GM19467 (cell line): ENCODE data around the gene IFRD1.

Experiments
- ATAC-seq: cut with Tn5 transposase; IDR thresholded peaks from one replicate; pipeline ENCODE4 v1.9.1; 2021; ENCODE audit warnings: mild to moderate bottlenecking, moderate library complexity; ENCODE audit not compliant: unreplicated experiment

The IFRD1 gene

DNA sequence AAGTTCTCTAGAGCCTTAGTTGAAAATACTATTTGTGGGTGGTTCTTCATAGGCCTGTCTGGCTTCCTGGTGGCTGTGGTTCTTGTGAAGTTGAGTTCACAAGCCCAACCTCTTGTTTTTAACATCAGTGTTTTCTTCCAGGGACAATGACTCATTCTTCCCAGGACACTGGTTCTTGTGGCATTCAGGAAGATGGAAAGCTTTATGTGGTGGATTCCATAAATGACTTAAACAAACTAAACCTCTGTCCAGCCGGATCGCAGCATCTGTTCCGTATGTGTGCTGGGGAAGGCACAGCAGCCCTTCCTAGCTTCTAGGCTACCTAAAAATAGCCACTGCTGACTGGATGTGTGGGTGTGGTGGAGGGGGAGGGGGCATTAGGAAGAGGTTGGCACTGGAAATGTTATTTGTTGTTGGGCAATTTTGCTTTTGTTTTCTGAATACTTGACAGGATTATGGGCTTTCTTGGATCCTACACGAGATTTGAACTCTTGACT is 34.5 kb downstream of the IFRD1 start:
- ATAC-seq = no peak

DNA sequence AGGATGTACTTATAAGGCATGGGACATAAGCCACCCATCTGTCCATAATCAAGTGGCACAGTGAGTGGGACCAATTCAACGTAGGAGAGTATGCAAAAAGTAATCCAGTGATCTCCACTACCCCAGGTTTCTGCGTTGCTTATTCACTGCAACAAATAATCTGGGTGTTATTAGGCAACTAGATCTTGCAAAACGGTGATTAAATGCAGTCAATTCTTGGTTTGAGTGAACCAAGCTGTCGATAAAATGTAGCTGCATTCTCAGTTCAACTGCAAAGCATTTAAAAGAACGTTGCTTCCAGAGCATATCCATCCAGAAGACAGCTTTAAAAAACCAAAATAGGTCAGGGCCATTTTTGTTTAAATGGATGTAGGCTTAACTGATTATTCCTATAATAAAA is 35.5 kb downstream of the IFRD1 start:
- ATAC-seq = no peak

DNA sequence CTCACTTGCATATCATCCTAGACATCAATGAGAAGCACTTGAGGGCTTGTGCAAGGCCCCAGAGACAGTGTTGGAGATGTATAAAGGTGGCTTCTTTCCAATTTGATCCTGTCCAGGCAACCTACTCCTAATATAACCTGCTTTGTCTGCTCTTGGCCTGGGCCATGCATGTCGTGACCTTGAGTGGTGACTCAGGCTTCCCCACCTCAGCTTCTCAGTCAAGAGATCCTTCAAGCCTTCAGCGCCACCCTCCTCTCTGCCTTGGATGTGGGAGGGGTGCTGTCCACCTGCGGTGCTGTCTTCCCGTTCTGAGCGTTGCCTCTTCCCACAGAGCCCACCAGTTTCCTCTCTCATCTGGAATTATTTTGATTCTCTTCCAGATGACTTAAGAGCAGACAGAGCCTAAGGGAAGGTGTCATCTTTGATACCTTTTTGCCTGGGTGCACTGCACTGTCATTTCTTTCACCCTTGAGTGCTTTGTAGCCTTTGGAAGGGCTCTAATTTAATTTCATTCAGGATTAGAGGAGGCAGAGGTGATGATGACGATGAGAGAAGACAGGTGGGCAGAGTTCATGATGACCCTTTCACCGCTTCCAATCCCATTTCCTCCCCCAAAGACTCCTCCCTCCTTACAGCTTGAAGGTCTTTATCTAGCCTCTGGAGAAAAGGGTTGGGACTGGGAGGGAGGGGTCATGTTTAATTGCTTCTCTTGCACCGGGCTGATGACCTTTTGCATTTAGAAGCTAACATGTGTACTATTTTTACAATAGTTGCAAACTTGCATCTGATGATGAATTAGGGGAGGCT is 37.4 kb downstream of the IFRD1 start:
- no peak for ATAC-seq

DNA sequence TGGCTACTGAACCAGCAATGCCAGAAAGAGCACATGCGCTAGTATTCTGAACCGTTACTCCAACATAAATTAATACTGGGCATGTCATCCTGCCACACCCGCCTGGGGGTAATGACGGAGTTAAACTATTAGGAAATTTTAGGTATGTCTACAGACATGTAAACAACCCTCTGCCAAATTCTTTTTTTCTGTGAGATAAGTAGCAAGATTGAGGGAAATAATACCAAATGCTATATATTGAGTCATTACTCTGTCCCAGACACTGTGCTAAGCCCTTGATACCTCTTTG is 37.9 kb downstream of the IFRD1 start:
- no peak for ATAC-seq

DNA sequence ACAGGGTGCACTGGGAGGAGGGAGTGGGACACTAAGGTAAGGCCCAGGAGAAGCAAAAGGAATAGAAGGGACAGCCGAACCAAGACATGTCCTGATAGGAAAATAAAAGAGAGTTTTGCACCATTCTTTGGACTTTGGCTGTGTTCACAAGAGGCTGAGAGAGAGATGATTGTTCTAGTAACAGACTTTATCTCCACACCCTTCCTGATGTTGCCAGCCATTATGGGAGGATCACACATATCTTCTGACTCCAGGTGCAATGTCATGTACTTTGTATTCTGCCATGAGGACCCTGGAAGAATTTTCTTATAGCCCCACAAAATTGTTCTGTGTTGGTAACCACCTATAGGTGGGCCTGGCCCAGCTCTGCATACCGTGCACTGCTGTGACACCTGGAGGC is 41.9 kb downstream of the IFRD1 start:
- no peak for ATAC-seq

DNA sequence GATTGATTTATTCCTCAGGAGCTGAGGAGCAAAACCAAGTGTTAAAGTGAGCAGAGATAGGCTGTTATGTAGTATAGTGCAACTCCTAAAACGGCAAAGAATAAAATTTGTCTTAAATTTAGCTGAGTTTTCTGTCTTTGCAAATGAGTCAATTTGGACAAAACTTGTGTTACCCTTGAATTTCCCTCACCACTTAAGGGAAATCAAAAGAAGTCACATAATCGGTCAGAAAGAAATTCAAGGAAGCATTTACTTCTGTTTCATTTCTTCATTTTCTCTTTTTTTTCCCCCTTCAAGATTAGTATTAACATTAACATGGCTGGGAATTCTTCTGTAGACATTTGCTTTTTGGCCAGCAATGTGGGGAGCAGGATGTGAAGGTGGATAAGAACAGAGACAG is 44.4 kb downstream of the IFRD1 start:
- ATAC-seq = no peak

DNA sequence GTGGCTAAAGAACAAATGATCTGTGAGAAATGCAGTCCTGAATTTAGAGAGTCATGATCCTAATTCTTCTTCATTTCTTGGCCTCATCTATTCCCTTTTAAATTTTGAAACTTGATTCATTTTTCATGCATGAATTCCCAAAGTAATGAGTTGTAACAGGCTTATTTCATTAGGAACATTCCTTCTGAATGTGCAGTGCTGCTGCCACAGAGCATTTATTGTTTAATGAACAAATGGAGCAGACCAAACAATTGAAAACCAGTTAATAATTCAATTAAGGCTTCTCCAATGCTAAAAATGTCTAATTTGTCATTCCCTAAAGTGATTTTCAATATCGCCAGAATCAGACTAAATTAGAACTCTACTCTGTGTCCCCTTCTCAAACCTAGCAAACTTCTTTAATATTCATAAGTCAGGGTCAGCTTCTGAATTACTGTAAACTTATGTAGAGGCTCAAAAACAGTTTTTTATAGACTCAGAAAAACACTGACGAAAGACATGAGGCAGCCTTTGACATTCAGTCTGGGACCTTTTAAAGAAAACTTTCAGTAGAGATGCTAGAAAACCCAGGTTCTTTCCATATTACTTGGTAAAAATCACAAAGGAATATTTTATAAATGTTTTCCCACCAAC is 45.0 kb downstream of the IFRD1 start:
- ATAC-seq = no peak

DNA sequence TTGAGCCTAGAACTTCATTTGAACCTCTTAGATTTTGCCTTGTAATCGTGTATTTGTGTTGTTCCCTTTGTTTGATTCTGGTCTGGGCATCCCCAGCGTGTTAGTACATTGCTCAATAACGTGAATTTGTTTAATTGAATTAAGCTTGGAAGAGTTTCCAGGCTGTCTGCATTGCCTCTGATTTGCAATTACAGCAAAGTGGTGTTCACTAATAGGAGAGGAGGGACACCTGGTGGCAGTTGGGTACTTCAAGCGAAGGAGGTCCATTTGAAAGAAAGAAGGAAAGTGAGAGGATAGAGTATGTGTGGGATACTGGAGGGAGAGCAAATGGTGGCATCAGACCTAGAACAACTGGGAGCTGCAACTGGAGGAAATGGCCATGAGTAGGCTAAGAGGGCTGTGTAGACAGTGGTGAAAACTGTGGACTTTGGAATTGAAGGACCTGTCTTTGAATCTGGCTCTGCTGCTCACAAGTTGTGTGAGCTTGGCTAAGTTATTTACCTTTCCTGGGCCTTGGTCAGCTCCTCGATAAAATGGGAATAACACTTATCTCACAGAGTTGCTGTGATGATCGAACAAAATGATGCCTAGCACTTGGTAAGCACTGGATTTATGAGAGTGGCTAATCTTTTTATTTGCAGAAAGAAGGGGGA is 45.7 kb downstream of the IFRD1 start:
- peak; percentile 48 for ATAC-seq

DNA sequence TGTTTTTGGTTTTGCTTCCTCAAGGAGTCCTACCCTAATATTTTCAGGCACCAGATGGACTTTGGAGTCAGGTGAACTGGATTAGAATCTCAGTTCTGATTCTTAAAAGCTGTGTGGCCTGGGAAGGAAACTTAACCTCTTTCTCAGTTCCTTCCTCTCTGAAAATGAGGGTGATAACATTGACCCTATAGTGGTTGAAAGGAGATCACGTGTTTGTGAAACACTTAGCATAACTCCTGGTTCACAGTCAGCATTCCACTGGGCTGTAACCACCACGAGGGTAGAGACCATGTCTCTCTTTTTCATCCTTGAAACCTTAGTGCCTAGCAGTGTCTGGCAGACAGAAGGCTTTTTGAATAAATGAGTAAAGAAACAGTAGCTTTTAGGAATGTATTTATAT is 47.2 kb downstream of the IFRD1 start:
- ATAC-seq = peak; percentile 81

DNA sequence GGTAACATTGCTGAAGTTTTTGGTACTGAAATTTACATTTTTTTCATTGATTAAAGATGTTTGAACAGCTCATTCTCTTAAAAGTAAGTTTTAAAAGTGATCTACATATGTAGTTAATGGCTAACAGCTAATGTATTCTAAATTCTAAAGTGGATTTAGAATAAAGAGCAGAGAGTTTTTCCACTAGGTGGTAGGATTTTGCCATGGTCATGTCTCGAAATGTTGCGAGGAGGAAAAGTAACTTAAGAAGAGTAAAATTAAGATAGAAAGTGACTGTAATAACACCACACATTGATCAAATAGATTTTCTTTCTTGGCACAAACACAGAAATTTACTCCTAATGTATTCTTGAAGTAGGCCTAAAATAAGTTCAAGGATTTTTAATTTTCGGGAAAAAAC is 50.4 kb downstream of the IFRD1 start:
- no peak for ATAC-seq

DNA sequence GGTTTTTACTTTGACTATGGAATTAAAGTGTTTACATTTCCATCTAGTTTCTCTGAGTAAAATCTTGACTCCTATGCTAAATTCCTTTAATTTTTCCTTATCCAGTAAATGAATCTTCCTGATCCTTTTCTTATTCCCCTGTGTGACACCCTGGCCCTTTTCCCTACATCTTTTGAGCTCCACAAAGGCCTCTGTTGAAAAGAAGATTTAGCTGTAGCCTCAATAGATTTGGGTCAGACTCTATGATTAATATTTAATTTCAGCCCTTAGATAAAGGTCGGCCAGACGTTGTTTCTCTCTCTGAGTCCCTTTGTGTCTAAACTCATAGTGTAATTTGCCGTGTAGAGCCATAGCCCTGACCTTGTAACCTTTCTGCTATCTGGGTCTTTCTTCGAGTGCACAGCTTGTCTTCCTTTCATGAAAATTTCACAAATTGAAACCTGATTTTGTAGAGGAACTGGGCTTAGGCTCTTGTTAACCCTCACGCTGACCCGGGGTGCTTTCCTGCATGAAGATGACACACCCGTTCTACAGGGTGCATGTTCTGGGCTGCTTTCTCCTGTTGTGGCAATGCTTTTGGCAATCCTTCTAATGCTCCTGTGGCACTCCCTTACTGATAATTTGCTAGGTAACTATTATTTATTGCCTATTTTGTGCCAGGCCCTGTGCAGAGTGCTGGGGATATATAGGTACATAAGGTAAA is 51.7 kb downstream of the IFRD1 start:
- no peak for ATAC-seq

DNA sequence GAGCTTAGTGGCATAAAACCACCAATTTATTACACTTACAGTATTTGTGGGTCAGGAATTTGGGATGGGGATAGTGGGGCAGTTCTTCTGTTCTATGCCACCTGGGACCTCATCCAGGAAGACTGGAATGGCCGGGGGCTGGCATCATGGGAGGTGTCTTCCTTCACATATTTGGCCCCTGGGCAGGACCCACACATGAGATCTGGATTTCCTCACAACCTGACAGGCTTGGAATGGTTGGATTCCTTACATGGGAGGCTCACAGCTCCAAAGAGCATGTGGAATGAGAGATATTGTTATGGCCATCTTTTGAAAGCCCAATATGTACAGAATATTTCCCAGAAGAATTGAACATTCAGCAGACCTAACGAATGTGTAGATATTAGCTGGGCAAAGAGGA is 52.4 kb downstream of the IFRD1 start:
- no peak for ATAC-seq

DNA sequence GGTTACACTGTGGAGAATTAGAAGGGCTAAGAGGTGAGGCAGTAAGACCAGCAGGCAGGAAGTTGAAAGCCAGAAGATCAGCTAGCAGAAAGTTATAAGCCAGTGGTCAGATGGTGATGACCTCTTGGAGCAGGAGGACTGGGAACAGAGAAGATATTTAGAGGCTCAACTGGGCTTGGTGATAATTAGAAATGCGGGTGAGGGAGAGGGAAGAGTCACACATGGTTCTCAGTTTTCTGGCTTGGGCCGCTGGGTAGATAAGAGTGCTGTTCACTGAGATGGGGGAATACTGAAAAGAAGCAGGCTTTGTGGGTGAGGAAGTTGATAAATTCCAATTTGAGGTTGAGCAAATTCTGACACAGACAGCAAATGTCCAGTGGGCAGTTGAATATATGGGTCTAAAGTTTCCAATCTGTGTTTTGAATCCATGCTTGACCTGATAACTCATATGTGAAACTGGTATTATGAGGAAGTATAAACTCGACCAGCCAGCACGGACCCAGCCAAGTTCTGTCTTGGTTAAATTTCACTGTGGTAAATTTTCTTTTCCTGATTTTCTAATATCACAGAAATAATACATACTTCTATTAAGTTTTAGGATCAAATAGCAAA is 53.2 kb downstream of the IFRD1 start:
- ATAC-seq = no peak

DNA sequence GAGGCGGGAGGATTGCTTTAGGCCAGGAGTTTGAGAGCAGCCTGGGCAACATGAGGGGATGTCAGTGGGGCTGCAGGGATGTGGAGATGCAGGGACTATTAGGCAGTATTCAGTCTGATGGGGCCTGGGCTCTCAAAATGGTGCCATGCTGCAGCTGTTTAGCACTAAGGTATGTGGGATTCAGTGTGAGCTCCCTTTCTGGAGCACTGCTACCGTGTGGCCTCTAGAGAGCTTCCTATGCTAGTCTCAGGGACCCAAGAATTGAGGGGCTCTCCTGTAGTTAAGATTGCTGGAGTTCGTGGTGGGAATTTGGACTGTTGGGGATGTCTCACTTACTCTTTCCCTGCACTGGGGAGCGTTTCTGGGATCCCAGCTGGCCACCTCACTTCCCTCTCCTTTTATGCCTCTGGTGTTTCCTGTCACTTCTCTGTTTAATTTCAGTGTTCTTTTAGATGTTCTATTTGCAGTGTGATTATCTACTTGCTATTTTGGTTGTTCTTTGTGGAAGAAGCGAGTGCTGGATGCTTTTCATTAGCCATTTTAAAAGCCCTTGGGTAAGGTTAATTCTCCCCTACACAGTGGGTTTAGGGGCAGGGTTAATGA is 53.9 kb downstream of the IFRD1 start:
- no peak for ATAC-seq

DNA sequence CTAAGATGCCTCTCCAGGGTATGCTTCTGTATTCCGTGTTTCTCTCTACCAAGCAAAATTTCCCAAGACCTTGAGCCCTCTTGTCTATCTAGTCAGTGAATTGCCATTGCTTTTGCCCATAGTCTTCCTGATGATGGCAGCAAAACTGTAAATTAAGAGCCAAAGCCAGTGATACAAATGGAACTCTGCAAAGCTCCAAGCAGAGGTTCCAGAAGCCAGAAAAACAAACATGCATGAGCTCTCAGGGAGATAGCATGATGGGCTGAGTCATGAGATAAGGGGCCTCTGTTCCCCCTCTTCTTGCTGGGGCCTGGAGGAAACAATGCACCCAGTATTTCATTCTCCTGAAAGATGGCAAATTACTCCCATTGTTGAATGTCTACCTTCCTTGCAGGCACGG is 55.2 kb downstream of the IFRD1 start:
- ATAC-seq = no peak

DNA sequence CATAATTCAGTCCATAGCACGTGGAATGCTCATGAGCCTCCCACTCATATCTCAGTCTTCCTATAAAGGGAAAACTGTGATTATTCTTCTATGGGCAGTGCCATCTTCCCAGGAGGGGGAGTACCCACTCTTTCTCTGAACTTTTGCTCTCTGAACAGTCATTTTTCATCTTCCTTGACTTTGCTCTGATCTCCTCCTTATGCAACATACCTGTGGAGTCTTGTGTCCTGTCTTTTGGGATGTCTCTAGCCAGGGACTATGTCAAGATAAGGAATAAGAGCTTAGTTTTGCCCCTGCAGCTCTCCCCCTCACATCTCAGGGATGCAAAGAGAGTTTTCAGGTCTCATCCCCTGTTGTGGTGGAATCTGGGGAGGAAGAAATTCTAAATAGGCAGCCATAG is 58.1 kb downstream of the IFRD1 start:
- ATAC-seq = no peak

DNA sequence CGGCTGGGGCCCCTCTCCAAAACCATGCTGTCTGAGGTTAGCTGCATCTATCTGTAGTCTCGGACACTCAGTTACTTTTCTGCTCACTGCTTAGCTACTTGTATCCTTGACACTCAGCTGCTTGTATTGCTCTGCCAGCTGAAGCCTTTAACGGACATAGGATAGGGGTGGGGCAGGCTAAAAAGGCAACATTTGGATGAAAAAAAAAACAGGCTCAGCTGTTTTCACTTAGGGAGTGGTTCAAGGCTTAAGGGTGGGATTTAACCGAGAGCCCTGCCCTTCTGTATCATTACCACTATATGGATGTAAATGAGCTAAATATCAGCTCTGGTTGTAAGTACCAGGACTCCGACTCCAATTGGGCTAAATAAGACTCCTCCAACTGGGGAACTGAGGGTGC is 59.1 kb downstream of the IFRD1 start:
- ATAC-seq = no peak

DNA sequence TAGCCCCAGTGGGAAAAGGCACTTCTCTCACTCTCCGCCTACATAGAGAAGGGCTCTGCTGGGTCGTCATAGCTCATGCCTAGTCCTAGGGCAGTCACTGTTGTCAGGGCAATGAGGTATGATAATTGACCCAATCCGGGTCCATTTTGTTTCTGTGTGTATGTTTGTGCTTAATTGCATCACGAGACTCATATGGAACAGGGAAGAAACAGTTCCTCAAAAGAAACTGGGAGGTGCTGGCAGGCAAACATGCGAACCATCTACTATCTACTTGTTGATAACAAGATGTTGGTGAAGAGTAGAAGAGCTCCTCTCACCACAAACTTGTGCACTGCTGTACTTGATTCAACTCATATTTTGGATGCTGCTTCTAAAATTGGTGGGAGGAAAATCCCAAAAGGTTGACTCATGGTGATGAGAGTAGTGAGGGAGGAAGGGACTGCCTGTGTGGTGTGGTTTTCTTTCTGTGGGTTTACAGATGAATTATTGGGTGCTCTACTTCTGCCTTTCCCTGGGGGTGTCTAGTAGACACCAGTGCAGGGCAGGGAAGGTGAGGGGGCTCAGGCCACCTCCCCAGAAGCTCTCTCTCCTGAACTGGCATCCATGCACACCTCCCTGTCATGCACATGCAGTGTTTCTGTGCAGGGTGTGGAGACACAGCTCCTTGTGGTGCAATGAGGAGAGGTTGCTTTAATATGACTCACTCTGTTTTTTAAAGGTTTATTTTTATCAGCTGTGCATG is 59.9 kb downstream of the IFRD1 start:
- no peak for ATAC-seq

DNA sequence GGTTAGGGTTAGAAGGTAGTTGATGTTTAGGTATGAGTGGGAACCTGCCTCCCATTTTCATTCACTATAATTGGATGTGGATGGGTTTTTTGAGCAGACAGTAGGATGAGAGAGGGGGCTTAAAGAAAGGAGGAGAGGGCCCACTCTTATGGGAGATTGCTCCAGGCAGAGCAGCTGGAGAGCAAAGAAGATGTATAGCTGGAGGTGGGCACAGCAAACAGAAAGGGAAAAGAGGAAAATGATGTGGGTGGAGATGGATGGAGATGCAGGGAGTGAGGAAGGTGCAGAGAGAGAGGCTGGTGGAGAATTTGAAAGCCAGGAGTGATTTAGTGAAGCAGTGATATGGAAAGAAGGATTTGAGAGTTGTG is 60.5 kb downstream of the IFRD1 start:
- no peak for ATAC-seq
